SK-N-MC (cell line): ENCODE measurements around the gene TRPM2.

Experiments used
- DNase-seq: peaks from one replicate; pipeline ENCODE4 v3.0.0-alpha.2; 2011; ENCODE audit warnings: low read depth, low spot score
- H3K27ac ChIP-seq: fragments of 200-600 bp; sonication (generic); 2 replicates; pipeline ENCODE4 v1.5.1; 2016; ENCODE audit warnings: mixed run types
- H3K36me3 ChIP-seq: fragments of 200-600 bp; sonication (generic); 2 replicates; pipeline ENCODE4 v1.6.1; 2017; ENCODE audit warnings: antibody characterized with exemption, low read length, mixed read lengths; ENCODE audit not compliant: insufficient read depth
- H3K4me3 ChIP-seq: fragments of 200-600 bp; sonication (generic); 2 replicates; pipeline ENCODE4 v1.5.1; 2016
- H3K9ac ChIP-seq: fragments of 200-600 bp; sonication (generic); 2 replicates; pipeline ENCODE4 v1.8.0; 2017; ENCODE audit warnings: mixed run types, mixed read lengths; ENCODE audit not compliant: insufficient read length
- H3K9me3 ChIP-seq: fragments of 200-600 bp; sonication (generic); 2 replicates; pipeline ENCODE4 v1.6.1; 2017; ENCODE audit warnings: low read depth, mild to moderate bottlenecking, antibody characterized with exemption, low read length, moderate library complexity, mixed read lengths
- EZH2 ChIP-seq: fragments of 200-600 bp; sonication (generic); IDR thresholded peaks from one replicate; pipeline ENCODE4 v1.6.1; 2017; ENCODE audit warnings: antibody characterized with exemption
- FOXP2 ChIP-seq: optimal IDR thresholded peaks from 2 replicates; pipeline ENCODE3; 2011; ENCODE audit warnings: mild to moderate bottlenecking, moderate library complexity; ENCODE audit not compliant: insufficient read depth; ENCODE audit errors: extremely low read length, control extremely low read depth
- POLR2AphosphoS5 ChIP-seq: IDR thresholded peaks from 2 replicates; pipeline ENCODE4 v1.6.1; 2012; ENCODE audit warnings: mild to moderate bottlenecking, low read depth, low read length, borderline replicate concordance

TRPM2 gene

DNA sequence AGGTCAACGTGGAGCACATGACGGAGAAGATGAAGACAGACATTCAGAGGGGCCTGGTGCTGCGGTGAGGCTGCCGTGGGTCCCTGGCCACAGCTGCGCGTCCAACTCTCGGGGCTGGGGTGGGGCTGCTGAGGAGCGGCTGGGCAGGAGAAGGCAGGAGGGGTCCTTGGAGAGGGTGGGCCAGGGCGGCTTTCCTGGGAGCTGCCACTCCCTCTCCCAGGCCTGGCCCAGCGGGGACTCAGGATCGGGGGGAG, 28.6 kb upstream of the TRPM2 start:
- DNase-seq, result no peak
- Histone ChIP-seq H3K36me3 (no peaks in the 10 kb centered on the region; the same call in 1 of the 2 replicates), H3K27ac (no peak overlapping the region)

DNA sequence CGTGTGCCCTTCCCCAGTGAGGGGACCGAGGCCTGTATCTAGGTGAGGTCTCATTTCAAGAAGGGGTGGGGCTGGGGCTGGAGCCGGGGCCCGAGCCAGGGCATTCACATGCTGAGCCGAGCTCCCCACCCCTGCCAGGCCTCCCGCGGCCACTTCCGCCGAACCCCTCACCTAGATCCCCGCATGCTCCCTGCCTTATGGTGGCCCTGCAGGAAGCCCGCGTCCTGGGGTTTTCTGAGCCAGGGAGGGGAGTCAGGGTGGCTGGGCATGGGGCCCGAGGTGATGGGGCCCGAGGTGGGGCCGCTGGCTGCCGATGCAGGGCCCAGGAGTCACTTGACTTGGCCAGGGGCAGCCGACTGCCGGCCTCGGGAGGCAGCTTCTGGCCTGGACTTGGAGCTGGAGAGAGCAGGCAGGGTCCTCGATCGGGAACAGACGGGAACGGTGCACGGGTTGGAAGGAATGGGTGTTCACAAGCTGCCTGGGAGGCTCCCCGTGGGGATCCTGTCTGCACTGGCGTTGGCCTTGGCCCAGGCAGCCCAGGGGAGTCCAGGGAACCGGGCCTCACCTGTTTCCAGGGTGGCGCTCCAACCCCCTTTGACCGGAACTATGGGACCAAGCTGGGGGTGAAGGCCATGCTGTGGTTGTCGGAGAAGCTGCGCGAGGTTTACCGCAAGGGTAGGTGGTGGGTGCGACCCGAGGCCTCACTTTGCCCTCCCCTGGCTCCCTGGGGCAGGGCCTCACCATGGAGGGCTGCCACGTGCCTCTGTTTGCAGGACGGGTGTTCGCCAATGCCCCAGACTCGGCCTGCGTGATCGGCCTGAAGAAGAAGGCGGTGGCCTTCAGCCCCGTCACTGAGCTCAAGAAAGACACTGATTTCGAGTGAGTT, 27.8 kb upstream of the TRPM2 start:
- H3K27ac ChIP-seq, result no peak overlapping the region
- TF ChIP-seq EZH2 (no peak), FOXP2 (no peak), POLR2AphosphoS5 (no peak)
- DNase-seq, result no peak

More for the DNA sequence above, 28.6 kb upstream of the TRPM2 start:
- no peak for TF ChIP-seq FOXP2
- no peak for TF ChIP-seq EZH2
- no peak for TF ChIP-seq POLR2AphosphoS5
- H3K4me3 ChIP-seq, result no peak overlapping the region
- no peak overlapping the region for H3K9ac ChIP-seq
- no peaks in the 10 kb centered on the region for H3K9me3 ChIP-seq

DNA sequence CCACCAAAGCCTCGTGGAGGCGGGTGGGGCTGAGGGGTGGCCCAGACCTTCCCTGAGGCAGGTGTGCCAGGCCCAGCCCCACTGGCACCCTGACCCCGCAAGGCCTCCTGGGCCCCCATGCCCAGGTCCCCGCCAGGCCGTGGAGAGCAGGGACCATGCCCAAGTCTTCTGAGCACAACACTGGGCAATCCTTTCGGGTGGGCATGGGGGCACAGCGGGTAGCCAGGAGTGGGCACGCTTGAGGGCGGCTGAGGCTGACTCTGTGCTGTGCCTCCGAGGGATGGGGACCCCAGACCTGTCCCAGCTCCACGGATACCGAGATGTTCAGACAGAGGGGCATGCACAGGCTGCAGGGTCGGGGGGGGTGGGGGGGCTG, 27.2 kb upstream of the TRPM2 start:
- H3K36me3 ChIP-seq, result no peaks in the 10 kb centered on the region; the same call in 1 of the 2 replicates
- no peak overlapping the region for H3K9ac ChIP-seq
- no peak for TF ChIP-seq EZH2
- H3K27ac ChIP-seq, result no peak overlapping the region
- DNase-seq, result no peak
- H3K4me3 ChIP-seq, result no peak overlapping the region
- H3K9me3 ChIP-seq, result no peaks in the 10 kb centered on the region

More for the DNA sequence above, 27.8 kb upstream of the TRPM2 start:
- no peaks in the 10 kb centered on the region for H3K9me3 ChIP-seq
- H3K36me3 ChIP-seq, result no peaks in the 10 kb centered on the region; the same call in 1 of the 2 replicates
- H3K9ac ChIP-seq, result no peak overlapping the region
- no peak overlapping the region for H3K4me3 ChIP-seq

DNA sequence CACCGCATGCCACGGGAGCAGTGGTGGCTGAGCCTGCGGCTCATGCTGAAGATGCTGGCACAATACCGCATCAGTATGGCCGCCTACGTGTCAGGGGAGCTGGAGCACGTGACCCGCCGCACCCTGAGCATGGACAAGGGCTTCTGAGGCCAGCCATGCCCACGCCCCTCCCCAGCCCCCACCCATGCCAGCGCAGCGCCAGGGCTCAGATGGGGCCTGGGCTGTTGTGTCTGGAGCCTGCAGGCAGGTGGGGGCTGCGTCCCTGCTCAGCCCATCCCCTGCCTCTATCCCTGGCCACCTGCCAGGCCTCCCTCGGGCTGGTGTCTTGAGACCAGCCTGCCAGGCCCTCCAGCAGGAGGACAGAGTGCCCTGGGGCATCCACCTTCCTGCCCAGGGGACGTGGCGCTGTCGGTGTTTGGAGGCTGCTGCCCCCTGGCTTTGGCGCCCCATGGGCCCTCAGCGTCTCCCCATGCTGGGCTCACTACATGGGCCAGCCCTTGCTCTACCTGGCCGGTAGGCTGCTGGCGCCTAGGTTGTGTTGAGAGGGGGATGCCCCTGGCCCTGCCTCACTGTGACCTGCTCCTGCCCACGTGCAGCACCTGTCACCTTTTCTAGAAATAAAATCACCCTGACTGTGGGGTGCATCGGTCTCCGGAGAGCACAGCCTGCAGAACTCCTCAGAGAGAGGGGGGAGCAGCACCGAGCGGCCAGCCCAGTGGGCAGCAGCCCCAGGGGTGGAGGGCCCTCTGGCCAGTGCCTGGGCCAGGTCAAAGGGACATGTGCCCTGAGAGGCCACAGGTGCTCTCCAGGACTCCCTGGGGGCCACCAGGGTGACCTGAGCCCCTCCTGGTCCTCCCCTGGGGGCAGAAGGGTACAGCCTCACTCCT, 26.5 kb upstream of the TRPM2 start:
- TF ChIP-seq POLR2AphosphoS5 (no peak), EZH2 (no peak), FOXP2 (no peak)
- Histone ChIP-seq H3K9me3 (no peaks in the 10 kb centered on the region), H3K9ac (no peak overlapping the region), H3K27ac (no peak overlapping the region), H3K4me3 (no peak overlapping the region), H3K36me3 (no peaks in the 10 kb centered on the region; the same call in 1 of the 2 replicates)
- no peak for DNase-seq

DNA sequence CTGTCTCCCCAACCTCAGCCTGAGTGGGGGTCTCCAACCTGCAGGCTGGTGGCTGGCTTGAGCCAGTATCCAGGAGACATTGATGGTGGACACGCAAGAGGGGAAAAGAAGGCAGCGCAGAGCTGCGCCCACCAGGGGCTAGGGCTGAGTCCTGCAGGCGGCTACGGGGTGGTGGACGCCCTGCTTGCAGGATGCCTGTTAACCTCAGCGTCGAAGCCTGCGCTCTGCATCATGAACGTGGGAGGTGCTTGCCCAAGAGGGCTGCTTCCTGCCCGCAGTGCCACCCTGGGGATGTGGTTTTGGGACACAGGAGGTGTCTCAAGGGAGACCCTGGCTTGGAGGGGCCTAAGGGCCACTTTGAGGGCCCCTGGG, 25.8 kb upstream of the TRPM2 start:
- TF ChIP-seq EZH2 (no peak), POLR2AphosphoS5 (no peak), FOXP2 (no peak)
- no peak for DNase-seq
- Histone ChIP-seq H3K9ac (no peak overlapping the region), H3K9me3 (no peaks in the 10 kb centered on the region), H3K36me3 (no peaks in the 10 kb centered on the region; the same call in 1 of the 2 replicates), H3K27ac (no peak overlapping the region), H3K4me3 (no peak overlapping the region)

DNA sequence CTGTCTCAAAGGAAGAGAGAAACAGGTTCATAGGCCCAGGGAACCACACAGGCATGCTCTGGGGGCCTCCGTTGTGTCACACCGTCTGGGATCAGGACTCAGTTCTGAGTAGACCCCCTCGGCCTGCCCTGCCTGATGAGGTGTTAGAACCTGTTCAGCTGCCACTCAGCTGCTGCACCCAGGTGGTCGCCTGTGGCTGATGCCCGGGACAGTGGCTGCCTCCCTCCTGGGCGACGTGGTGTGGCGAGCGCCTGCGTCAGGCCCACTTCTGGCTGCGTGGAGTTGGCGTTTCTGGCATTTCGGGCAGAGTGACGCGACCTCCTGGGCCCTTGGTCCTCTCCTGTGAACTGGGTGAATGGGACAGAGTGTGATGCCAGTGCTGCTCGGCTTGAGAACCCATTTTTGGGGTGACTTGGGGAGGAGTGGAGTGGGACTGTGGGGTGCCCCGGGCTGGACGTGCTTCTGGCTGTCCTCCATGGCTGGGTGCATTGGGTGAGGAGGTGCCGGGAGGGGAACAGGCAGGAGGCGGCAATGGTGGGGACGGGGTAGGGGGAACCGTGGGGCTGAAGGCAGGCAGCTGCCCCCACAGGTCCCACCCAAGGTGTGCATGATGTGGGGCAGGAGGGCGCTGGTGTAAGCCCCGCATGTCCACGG, 25.1 kb upstream of the TRPM2 start:
- no peaks in the 10 kb centered on the region; the same call in 1 of the 2 replicates for H3K36me3 ChIP-seq
- H3K27ac ChIP-seq, result no peak overlapping the region
- DNase-seq, result no peak
- no peak for TF ChIP-seq FOXP2
- no peak for TF ChIP-seq POLR2AphosphoS5
- TF ChIP-seq EZH2, result no peak
- no peak overlapping the region for H3K4me3 ChIP-seq
- no peaks in the 10 kb centered on the region for H3K9me3 ChIP-seq
- no peak overlapping the region for H3K9ac ChIP-seq

DNA sequence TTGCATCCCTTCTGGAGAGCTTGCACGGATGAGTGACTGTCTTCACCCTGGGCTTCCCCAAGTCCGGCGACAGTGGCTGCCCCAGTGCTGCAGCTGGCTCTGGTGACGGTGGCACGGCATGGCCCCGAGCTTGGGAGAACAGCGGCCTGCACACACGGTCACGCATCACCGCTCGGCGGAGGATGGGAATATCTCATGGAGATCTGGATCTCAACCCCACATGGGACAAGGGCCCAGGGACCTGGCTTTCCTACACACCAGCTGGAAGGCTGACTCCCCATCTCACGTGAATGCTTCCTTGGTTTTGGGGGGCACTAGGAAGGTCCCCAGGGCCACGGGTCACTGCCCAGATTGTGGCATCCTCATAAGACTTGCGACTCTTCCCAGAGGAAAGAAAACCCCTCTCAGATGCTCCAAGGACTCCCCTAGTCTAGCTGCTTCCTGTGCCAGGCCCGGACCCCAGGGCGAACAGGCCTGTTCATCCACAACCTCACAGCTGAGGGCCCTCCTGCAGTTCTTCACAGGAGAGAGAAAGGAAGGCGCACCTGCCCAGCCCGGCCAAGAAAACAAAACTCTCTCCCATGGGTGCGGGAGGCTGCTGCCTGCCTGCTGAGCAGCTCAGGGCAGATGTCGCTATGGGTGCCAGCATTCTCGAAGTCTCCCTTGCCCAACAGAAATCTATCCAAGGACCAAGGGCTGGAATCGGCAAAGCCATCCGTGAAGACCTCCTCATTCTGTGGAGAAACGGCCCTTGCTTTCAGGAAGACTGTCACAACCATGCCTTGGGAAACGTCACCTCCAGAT, 24.1 kb upstream of the TRPM2 start:
- TF ChIP-seq EZH2 (no peak), POLR2AphosphoS5 (peak; percentile 34; the same call in 1 of the 2 replicates)

More for the DNA sequence above, 24.1 kb upstream of the TRPM2 start:
- no peaks in the 10 kb centered on the region; the same call in 1 of the 2 replicates for H3K36me3 ChIP-seq
- H3K27ac ChIP-seq, result 0 out of 2 replicates have a peak overlapping the region, but pooled peaks have one; percentile 13
- H3K9ac ChIP-seq, result no peak overlapping the region
- no peaks in the 10 kb centered on the region for H3K9me3 ChIP-seq
- H3K4me3 ChIP-seq, result no peak overlapping the region
- DNase-seq, result no peak
